ENCODE results near the gene UNK. TPM values are rescaled to one million over a fixed set of nuclear protein-coding genes. Genes with fewer than 3 reads are reported as not detected.

Gene UNK
- total and polyA plus RNA-seq, 9 of the 15 experiments (the other 6 are each of a cell fraction or from before 2014, with no cell fraction given), result 12.8 to 38.6 (median 24.8) TPM

DNA sequence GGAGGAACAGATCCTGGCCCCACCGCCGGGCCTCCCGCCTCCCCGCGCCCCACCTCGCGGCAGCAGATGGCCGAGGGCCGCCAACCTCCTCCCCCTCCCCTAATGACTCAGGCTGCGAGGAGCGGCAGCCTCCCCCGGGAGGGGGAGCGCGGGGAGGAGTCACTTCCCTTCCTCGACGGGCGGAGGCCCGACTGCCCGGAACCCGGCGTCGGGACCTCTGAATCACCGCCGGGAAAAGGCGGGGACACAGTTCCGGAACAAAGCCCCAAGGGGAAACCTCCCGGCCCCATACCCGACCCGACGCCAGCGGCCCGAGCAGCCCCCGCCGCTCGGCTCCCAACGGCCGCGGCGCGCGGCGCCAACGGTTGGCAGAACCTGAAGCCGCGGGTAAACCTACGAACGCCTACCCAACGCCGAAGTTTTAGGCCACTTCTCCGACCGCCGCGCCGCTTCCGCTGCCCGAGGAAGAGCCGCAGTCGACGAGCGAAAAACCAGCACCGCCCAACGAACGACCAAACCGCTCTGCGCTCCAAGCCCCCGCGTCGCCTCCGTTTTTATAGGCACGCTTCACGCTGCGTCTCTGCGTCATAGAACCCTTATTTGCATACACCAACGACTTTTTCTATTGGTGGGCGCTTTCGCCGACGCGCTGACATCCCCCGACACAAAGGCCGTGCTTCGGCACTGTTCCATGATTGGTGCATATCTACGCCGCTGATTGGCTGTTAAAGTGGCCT, 5.2 kb upstream of the UNK start (continued):
- TF ChIP-seq, protein P1, sequence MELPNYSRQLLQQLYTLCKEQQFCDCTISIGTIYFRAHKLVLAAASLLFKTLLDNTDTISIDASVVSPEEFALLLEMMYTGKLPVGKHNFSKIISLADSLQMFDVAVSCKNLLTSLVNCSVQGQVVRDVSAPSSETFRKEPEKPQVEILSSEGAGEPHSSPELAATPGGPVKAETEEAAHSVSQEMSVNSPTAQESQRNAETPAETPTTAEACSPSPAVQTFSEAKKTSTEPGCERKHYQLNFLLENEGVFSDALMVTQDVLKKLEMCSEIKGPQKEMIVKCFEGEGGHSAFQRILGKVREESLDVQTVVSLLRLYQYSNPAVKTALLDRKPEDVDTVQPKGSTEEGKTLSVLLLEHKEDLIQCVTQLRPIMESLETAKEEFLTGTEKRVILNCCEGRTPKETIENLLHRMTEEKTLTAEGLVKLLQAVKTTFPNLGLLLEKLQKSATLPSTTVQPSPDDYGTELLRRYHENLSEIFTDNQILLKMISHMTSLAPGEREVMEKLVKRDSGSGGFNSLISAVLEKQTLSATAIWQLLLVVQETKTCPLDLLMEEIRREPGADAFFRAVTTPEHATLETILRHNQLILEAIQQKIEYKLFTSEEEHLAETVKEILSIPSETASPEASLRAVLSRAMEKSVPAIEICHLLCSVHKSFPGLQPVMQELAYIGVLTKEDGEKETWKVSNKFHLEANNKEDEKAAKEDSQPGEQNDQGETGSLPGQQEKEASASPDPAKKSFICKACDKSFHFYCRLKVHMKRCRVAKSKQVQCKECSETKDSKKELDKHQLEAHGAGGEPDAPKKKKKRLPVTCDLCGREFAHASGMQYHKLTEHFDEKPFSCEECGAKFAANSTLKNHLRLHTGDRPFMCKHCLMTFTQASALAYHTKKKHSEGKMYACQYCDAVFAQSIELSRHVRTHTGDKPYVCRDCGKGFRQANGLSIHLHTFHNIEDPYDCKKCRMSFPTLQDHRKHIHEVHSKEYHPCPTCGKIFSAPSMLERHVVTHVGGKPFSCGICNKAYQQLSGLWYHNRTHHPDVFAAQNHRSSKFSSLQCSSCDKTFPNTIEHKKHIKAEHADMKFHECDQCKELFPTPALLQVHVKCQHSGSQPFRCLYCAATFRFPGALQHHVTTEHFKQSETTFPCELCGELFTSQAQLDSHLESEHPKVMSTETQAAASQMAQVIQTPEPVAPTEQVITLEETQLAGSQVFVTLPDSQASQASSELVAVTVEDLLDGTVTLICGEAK (IDR thresholded peaks at IDR 0.05), result peak; percentile 60; the same call in 1 of the 2 replicates
- TF ChIP-seq, protein P1 (CRISPR knock-in tag; IDR thresholded peaks at IDR 0.05), result no peak
- TF ChIP-seq ZNF695 (CRISPR knock-in tag; IDR thresholded peaks at IDR 0.05) (no peak), BHLHE40 (IDR thresholded peaks at IDR 0.05; ENCODE audit: low read length) (no peak), NFATC3 (IDR thresholded peaks at IDR 0.05) (no peak), CHD1 (IDR thresholded peaks at IDR 0.05; ENCODE audit: low read length) (peak; percentile 99)
- TF ChIP-seq, protein P2, sequence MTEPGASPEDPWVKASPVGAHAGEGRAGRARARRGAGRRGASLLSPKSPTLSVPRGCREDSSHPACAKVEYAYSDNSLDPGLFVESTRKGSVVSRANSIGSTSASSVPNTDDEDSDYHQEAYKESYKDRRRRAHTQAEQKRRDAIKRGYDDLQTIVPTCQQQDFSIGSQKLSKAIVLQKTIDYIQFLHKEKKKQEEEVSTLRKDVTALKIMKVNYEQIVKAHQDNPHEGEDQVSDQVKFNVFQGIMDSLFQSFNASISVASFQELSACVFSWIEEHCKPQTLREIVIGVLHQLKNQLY (CRISPR knock-in tag; conservative IDR thresholded peaks at IDR 0.05), result 0 out of 4 replicates have a peak, but pooled peaks of 1 of the 2 experiments have one; percentile 58
- TF ChIP-seq, protein P3, sequence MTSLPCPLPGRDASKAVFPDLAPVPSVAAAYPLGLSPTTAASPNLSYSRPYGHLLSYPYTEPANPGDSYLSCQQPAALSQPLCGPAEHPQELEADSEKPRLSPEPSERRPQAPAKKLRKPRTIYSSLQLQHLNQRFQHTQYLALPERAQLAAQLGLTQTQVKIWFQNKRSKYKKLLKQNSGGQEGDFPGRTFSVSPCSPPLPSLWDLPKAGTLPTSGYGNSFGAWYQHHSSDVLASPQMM (CRISPR knock-in tag; IDR thresholded peaks at IDR 0.05), result no peak; the same call in 1 of the 2 replicates
- TF ChIP-seq, protein P4, sequence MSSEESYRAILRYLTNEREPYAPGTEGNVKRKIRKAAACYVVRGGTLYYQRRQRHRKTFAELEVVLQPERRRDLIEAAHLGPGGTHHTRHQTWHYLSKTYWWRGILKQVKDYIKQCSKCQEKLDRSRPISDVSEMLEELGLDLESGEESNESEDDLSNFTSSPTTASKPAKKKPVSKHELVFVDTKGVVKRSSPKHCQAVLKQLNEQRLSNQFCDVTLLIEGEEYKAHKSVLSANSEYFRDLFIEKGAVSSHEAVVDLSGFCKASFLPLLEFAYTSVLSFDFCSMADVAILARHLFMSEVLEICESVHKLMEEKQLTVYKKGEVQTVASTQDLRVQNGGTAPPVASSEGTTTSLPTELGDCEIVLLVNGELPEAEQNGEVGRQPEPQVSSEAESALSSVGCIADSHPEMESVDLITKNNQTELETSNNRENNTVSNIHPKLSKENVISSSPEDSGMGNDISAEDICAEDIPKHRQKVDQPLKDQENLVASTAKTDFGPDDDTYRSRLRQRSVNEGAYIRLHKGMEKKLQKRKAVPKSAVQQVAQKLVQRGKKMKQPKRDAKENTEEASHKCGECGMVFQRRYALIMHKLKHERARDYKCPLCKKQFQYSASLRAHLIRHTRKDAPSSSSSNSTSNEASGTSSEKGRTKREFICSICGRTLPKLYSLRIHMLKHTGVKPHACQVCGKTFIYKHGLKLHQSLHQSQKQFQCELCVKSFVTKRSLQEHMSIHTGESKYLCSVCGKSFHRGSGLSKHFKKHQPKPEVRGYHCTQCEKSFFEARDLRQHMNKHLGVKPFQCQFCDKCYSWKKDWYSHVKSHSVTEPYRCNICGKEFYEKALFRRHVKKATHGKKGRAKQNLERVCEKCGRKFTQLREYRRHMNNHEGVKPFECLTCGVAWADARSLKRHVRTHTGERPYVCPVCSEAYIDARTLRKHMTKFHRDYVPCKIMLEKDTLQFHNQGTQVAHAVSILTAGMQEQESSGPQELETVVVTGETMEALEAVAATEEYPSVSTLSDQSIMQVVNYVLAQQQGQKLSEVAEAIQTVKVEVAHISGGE (CRISPR knock-in tag; IDR thresholded peaks at IDR 0.05), result peak in 2 of 3 experiments; percentile 25 to 89; a peak in 2 of 6 replicates
- TF ChIP-seq, protein P5, sequence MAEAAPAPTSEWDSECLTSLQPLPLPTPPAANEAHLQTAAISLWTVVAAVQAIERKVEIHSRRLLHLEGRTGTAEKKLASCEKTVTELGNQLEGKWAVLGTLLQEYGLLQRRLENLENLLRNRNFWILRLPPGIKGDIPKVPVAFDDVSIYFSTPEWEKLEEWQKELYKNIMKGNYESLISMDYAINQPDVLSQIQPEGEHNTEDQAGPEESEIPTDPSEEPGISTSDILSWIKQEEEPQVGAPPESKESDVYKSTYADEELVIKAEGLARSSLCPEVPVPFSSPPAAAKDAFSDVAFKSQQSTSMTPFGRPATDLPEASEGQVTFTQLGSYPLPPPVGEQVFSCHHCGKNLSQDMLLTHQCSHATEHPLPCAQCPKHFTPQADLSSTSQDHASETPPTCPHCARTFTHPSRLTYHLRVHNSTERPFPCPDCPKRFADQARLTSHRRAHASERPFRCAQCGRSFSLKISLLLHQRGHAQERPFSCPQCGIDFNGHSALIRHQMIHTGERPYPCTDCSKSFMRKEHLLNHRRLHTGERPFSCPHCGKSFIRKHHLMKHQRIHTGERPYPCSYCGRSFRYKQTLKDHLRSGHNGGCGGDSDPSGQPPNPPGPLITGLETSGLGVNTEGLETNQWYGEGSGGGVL (CRISPR knock-in tag; IDR thresholded peaks at IDR 0.05), result no peak
